Endothelial cell of umbilical vein (primary cell): ENCODE data around the gene SMKR1. TPM values are rescaled to one million over a fixed set of nuclear protein-coding genes. Genes with fewer than 3 reads are reported as not detected.

Experiments used
- BruUV-seq: library from RNA; stranded (reverse); fragments of 400-500 nt; replicated peaks from 2 replicates; lab custom pipeline; 2021; lab: Mats Ljungman, UMichigan
- CTCF ChIA-PET: fragments of 300-600, 350-600 bp; sonication (Branson Sonifier 250); formaldehyde crosslinking; loops from one replicate; lab custom pipeline; 2021; ENCODE audit warnings: antibody characterized with exemption, inconsistent platforms; lab: Charles Lee
- POLR2A ChIA-PET: fragments of 300-600, 350-600 bp; sonication (Branson Sonifier 250); formaldehyde crosslinking; loops from one replicate; lab custom pipeline; 2021; ENCODE audit warnings: antibody characterized with exemption, inconsistent platforms; lab: Charles Lee
- DNase-seq: peaks from one replicate; pipeline ENCODE4 v3.0.0-alpha.2; 2011; ENCODE audit warnings: low read depth, low spot score
- FAIRE-seq: peaks from 2 replicates; lab custom pipeline; 2011; peaks lifted over from hg19 to GRCh38; lab: Jason Lieb, UNC
- H2AFZ ChIP-seq: 2 replicates; pipeline ENCODE4 v1.6.0; 2012; ENCODE audit warnings: low read depth, low read length, control low read depth, inconsistent platforms
- H3K27ac ChIP-seq: 2 replicates; pipeline ENCODE4 v1.5.1; 2011; ENCODE audit warnings: low read depth, mild to moderate bottlenecking, control low read depth, low read length, moderate library complexity; ENCODE audit not compliant: insufficient read depth
- H3K27me3 ChIP-seq, 2 experiments: 2 replicates each; pipeline versions ENCODE4 v1.6.0 to v1.6.1; 2011; ENCODE audit warnings: low read length in 2 of 2, mixed read lengths in 1 of 2; ENCODE audit not compliant: control insufficient read depth in 2 of 2, insufficient read depth in 2 of 2
- H3K36me3 ChIP-seq, 2 experiments: 2 replicates in 1 of 2; 3 replicates in 1 of 2; pipeline ENCODE4 v1.5.1; 2011; ENCODE audit warnings: low read length in 2 of 2, mild to moderate bottlenecking in 1 of 2, moderate library complexity in 1 of 2; ENCODE audit not compliant: control insufficient read depth in 2 of 2, insufficient read depth in 2 of 2; ENCODE audit errors: extremely low read depth in 1 of 2
- H3K4me1 ChIP-seq: 3 replicates; pipeline ENCODE4 v1.5.1; 2011; ENCODE audit warnings: mild to moderate bottlenecking, low read length; ENCODE audit not compliant: control insufficient read depth, insufficient read depth; ENCODE audit errors: extremely low read depth
- H3K4me2 ChIP-seq: 2 replicates; pipeline ENCODE4 v1.6.1; 2011; ENCODE audit warnings: low read length, control low read depth, mixed read lengths; ENCODE audit not compliant: insufficient read depth
- H3K4me3 ChIP-seq, 3 experiments: fragments of 200-600 bp in 1 of 3; sonication (generic), shearing (Covaris generic) in 1 of 3; replicated peaks in 1 of 3; 2 replicates each; pipeline ENCODE4 v1.5.1; 2011 to 2016; ENCODE audit warnings: control low read depth in 3 of 3, low read length in 3 of 3, mild to moderate bottlenecking in 2 of 3, inconsistent platforms in 1 of 3, low read depth in 1 of 3, moderate library complexity in 1 of 3; ENCODE audit not compliant: insufficient read depth in 1 of 3
- H3K79me2 ChIP-seq: 2 replicates; pipeline ENCODE4 v1.6.0; 2012; ENCODE audit warnings: low read length, inconsistent platforms; ENCODE audit not compliant: control insufficient read depth, insufficient read depth
- H3K9ac ChIP-seq: replicated peaks from 2 replicates; pipeline ENCODE3; 2011; ENCODE audit warnings: low read length, control low read depth; ENCODE audit not compliant: insufficient read depth; ENCODE audit errors: extremely low read depth
- H3K9me1 ChIP-seq: replicated peaks from 3 replicates; pipeline ENCODE4 v1.6.0; 2011; ENCODE audit warnings: mild to moderate bottlenecking, low read length; ENCODE audit not compliant: control insufficient read depth, insufficient read depth; ENCODE audit errors: extremely low read depth
- H3K9me3 ChIP-seq: replicated peaks from 2 replicates; pipeline ENCODE4 v1.5.1; 2012; ENCODE audit warnings: low read length, inconsistent platforms; ENCODE audit not compliant: control insufficient read depth, insufficient read depth
- H4K20me1 ChIP-seq: replicated peaks from 2 replicates; pipeline ENCODE3; 2011; ENCODE audit warnings: mild to moderate bottlenecking, low read length; ENCODE audit not compliant: control insufficient read depth, insufficient read depth; ENCODE audit errors: extremely low read depth
- CTCF ChIP-seq, 2 donors: IDR thresholded peaks; 1 replicate in 1 of 2; 2 replicates in 1 of 2; pipeline ENCODE4 v1.5.1; 2011; ENCODE audit warnings: low read length in 2 of 2, mild to moderate bottlenecking in 2 of 2, moderate library complexity in 2 of 2, control low read depth in 1 of 2, inconsistent platforms in 1 of 2, low read depth in 1 of 2; ENCODE audit not compliant: insufficient read depth in 1 of 2; ENCODE audit errors: extremely low read depth in 1 of 2
- EZH2 ChIP-seq: IDR thresholded peaks from 2 replicates; pipeline ENCODE4 v1.6.1; 2012; ENCODE audit warnings: borderline replicate concordance, low read depth, mild to moderate bottlenecking, moderate library complexity, low read length, inconsistent platforms; ENCODE audit not compliant: severe bottlenecking
- FOS ChIP-seq: IDR thresholded peaks from 2 replicates; pipeline ENCODE4 v1.6.1; 2011; ENCODE audit warnings: mild to moderate bottlenecking, low read length, moderate library complexity, borderline replicate concordance; ENCODE audit not compliant: insufficient read depth
- GATA2 ChIP-seq: IDR thresholded peaks from 2 replicates; pipeline ENCODE4 v1.7.0; 2011; ENCODE audit warnings: low read depth, mild to moderate bottlenecking, moderate library complexity, mixed read lengths, low read length; ENCODE audit not compliant: insufficient read length, insufficient read depth
- JUN ChIP-seq: IDR thresholded peaks from 2 replicates; pipeline ENCODE4 v1.6.1; 2011; ENCODE audit warnings: borderline replicate concordance, low read depth; ENCODE audit not compliant: insufficient read length, insufficient read depth
- MAX ChIP-seq: IDR thresholded peaks from 2 replicates; pipeline ENCODE4 v1.6.1; 2011; ENCODE audit not compliant: insufficient read depth, insufficient read length
- MYC ChIP-seq: IDR thresholded peaks from one replicate; pipeline ENCODE4 v1.6.1; 2011; ENCODE audit warnings: mild to moderate bottlenecking, low read depth, low read length
- POLR2A ChIP-seq: IDR thresholded peaks from 2 replicates; pipeline ENCODE4 v1.6.1; 2012; ENCODE audit warnings: low read depth, mild to moderate bottlenecking, control low read depth, low read length
- POLR2AphosphoS5 ChIP-seq: IDR thresholded peaks from 2 replicates; pipeline ENCODE4 v1.6.1; 2012; ENCODE audit warnings: low read depth, mild to moderate bottlenecking, control low read depth, low read length, moderate library complexity; ENCODE audit not compliant: insufficient read depth
- dilution Hi-C: fragments of 300-500 bp; cut with MboI; formaldehyde crosslinking; loops from one replicate; pipeline ENCODE4 v1.15.0; 2019; ENCODE audit warnings: low sequenced_read_pairs; ENCODE audit not compliant: extremely low pct_ligation_motif_present
- intact Hi-C: fragments of 100-400 bp; cut with micrococcal nuclease; formaldehyde crosslinking; loops from one replicate; pipeline ENCODE4 v1.10.0; 2022
- polyA plus RNA-seq, 4 experiments: library from polyadenylated mRNA; depleted of rRNA in 3 of 4; stranded (reverse) in 3 of 4; unstranded in 1 of 4; fragments of >200 nt; gene quantifications; 2 replicates each; pipeline versions ENCODE4 v1.2.1 to v1.2.3, GENCODE V29; 2011 to 2012; ENCODE audit warnings: missing spikeins in 1 of 4
- total RNA-seq: library from RNA; stranded (reverse); gene quantifications from 2 replicates; pipeline ENCODE4 v1.2.3, GENCODE V29; 2021

SMKR1 gene
- total and polyA plus RNA-seq, 2 donors (not counting 3 experiments of a cell fraction or from before 2014, with no cell fraction given): 0.64 TPM; not detected in 1

- TF ChIP-seq POLR2AphosphoS5 (no peak), FOS (no peak), CTCF (IDR thresholded peaks at IDR 0.05; ENCODE audit: extremely low read depth in 1 of 2, insufficient read depth in 1 of 2, low read depth in 1 of 2, low read length in 2 of 2) (no peak), POLR2A (no peak), EZH2 (no peak), MYC (no peak), MAX (no peak), GATA2 (no peak), JUN (no peak)
- POLR2A ChIA-PET: no interaction called here
Measured at GRCh38 chr7:129550693-129551360, 48.5 kb downstream of the SMKR1 start.

More at GRCh38 chr7:129550693-129551360, 48.5 kb downstream of the SMKR1 start:
- dilution Hi-C loops (no loop called here), intact Hi-C loops (no loop called here)
- CTCF ChIA-PET: interaction anchor here (0.9 to 1.6 kb wide), 2 partner anchors 11 to 57 kb away, joined by 3 read pairs; no protein-coding TSS in a partner anchor
- Histone ChIP-seq H3K36me3 (no peaks in the 10 kb centered on the region), H3K4me2 (no peak overlapping the region), H3K4me1 (no peaks in the 10 kb centered on the region), H4K20me1 (no peaks in the 10 kb centered on the region), H3K9me1 (no peaks in the 10 kb centered on the region), H3K4me3 (no peak overlapping the region), H3K27me3 (peaks cover 0 to 2% of the 10 kb centered on the region in 2 experiments), H3K9ac (no peak overlapping the region), H2AFZ (no peak overlapping the region), H3K27ac (no peak overlapping the region), H3K79me2 (no peaks in the 10 kb centered on the region), H3K9me3 (no peaks in the 10 kb centered on the region)
- DNase-seq: no peak
- no TSS peak for BruUV-seq
- no peak for FAIRE-seq
